ENCODE data around the gene FBXW5. TPM values are rescaled to one million over a fixed set of nuclear protein-coding genes. Genes with fewer than 3 reads are reported as not detected.

The FBXW5 gene
- total RNA-seq, 1 experiment from 2014 or later = 62.2 TPM

DNA sequence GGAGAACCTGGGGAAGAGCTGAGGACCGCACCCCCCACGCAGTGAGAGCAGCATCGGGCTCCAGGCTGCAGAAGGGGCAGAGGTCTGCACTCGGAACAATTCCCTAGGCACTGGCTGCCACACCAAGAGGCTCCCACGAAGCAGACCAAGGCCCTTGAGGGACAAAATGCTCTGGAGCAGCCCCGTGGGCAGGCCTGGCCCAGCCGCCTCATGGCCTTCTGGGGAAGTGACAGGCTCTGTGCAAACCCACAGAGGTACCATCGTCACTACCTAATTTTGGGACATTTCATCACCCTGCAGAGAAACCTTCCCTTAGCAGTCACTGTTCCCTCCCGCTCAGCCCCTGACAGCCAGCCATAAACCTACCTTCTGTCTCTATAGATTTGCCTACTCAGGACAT, 15.9 kb downstream of the FBXW5 start:
- H2AK5ac ChIP-seq (ENCODE audit: insufficient read length, low read length) = no peak overlapping the region
- WGBS (ENCODE audit: extremely low coverage, insufficient read length, low lambda C conversion rate) = no CpG with 5 or more reads among the region's 9 CpGs

More for the DNA sequence above, 15.9 kb downstream of the FBXW5 start:
- no peak overlapping the region for H3K23ac ChIP-seq (ENCODE audit: insufficient read length, low read depth, low read length)
- no peak overlapping the region for H3K14ac ChIP-seq (ENCODE audit: insufficient read depth, low read length)
- H2BK15ac ChIP-seq (ENCODE audit: low read depth, low read length) = no peak overlapping the region
- Mint-ChIP-seq H3K36me3 (ENCODE audit: insufficient read depth in 1 of 3, low read depth in 3 of 3) (peaks cover 17 to 71% (median 50%) of the 10 kb centered on the region in 3 experiments; a peak in 6 of 7 replicates), H3K9me3 (no peaks in the 10 kb centered on the region), H3K27me3 (ENCODE audit: low read depth) (no peaks in the 10 kb centered on the region), H3K4me1 (peaks cover 0 to 3% of the 10 kb centered on the region in 2 experiments; a peak in 1 of 4 replicates), H3K27ac (peak overlapping the region in 1 of 3 experiments; percentile 85; a peak in 2 of 7 replicates), H3K4me3 (no peak overlapping the region)
- H3K4me2 ChIP-seq (ENCODE audit: insufficient read depth, insufficient read length, low read length) = no peak overlapping the region
- no peak overlapping the region for H3K27ac ChIP-seq (ENCODE audit: insufficient read length, low read depth, low read length)
- H4K20me1 ChIP-seq (ENCODE audit: control insufficient read depth, insufficient read depth, insufficient read length) = no peaks in the 10 kb centered on the region
- no peaks in the 10 kb centered on the region for H3K27me3 ChIP-seq (ENCODE audit: insufficient read depth, low read length)
- H3K9me3 ChIP-seq (ENCODE audit: control insufficient read depth, low read depth, low read length) = no peaks in the 10 kb centered on the region
- no peak overlapping the region for H2BK5ac ChIP-seq (ENCODE audit: insufficient read length, low read length)
- H3K79me2 ChIP-seq (ENCODE audit: insufficient read depth, low read length) = no peaks in the 10 kb centered on the region
- no peak overlapping the region for H3K56ac ChIP-seq (ENCODE audit: insufficient read length, low read depth, low read length)
- H3T11ph ChIP-seq (ENCODE audit: low read length) = no peak overlapping the region
- H2AFZ ChIP-seq (ENCODE audit: low read length) = no peak overlapping the region
- H3K9ac ChIP-seq (ENCODE audit: extremely low read depth, insufficient read length, low read length) = no peak overlapping the region
- TF ChIP-seq, protein P1, sequence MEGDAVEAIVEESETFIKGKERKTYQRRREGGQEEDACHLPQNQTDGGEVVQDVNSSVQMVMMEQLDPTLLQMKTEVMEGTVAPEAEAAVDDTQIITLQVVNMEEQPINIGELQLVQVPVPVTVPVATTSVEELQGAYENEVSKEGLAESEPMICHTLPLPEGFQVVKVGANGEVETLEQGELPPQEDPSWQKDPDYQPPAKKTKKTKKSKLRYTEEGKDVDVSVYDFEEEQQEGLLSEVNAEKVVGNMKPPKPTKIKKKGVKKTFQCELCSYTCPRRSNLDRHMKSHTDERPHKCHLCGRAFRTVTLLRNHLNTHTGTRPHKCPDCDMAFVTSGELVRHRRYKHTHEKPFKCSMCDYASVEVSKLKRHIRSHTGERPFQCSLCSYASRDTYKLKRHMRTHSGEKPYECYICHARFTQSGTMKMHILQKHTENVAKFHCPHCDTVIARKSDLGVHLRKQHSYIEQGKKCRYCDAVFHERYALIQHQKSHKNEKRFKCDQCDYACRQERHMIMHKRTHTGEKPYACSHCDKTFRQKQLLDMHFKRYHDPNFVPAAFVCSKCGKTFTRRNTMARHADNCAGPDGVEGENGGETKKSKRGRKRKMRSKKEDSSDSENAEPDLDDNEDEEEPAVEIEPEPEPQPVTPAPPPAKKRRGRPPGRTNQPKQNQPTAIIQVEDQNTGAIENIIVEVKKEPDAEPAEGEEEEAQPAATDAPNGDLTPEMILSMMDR (conservative IDR thresholded peaks at IDR 0.05) = no peak
- H3K23me2 ChIP-seq (ENCODE audit: insufficient read length, low read depth, low read length, poor library complexity, severe bottlenecking) = no peaks in the 10 kb centered on the region
- H2BK20ac ChIP-seq (ENCODE audit: low read depth, low read length, poor library complexity, severe bottlenecking) = no peak overlapping the region
- no peak overlapping the region for H4K91ac ChIP-seq (ENCODE audit: insufficient read length, low read depth, low read length)
- DNase-seq = peak; percentile 20
- no peak overlapping the region for H3K4ac ChIP-seq (ENCODE audit: low read depth, low read length)
- no peak overlapping the region for H2BK12ac ChIP-seq (ENCODE audit: insufficient read length, low read depth, low read length)
- no peak overlapping the region for H4K8ac ChIP-seq (replicated peaks; ENCODE audit: insufficient read length, low read depth, low read length)
- no peaks in the 10 kb centered on the region for H3K79me1 ChIP-seq (ENCODE audit: insufficient read depth, low read depth, low read length, poor library complexity, severe bottlenecking)
- H3K18ac ChIP-seq (ENCODE audit: insufficient read length, low read depth, low read length) = no peak overlapping the region
- H2BK120ac ChIP-seq (ENCODE audit: low read depth, low read length, poor library complexity, severe bottlenecking) = no peak overlapping the region
- H4K5ac ChIP-seq (ENCODE audit: insufficient read length, low read depth, low read length) = no peak overlapping the region
- H3K4me1 ChIP-seq (ENCODE audit: insufficient read depth, low read length) = no peaks in the 10 kb centered on the region
